ENCODE results near the gene PLCB4. TPM values are rescaled to one million over a fixed set of nuclear protein-coding genes. Genes with fewer than 3 reads are reported as not detected.

Gene PLCB4
- total RNA-seq, 2 donors from 2014 or later, result 15.3 to 24.1 TPM

- Histone ChIP-seq H3K36me3 (no peaks in the 10 kb centered on the region), H3K4me3 (no peak overlapping the region), H3K4me1 (ENCODE audit: control insufficient read depth in 1 of 2, low read depth in 2 of 2) (no peaks in the 10 kb centered on the region), H3K27ac (no peak overlapping the region), H3K9me3 (no peaks in the 10 kb centered on the region), H3K27me3 (replicated peaks; ENCODE audit: insufficient read depth) (no peaks in the 10 kb centered on the region)
- no peak for TF ChIP-seq CTCF (IDR thresholded peaks at IDR 0.05)
- ATAC-seq (ENCODE audit: insufficient number of reproducible peaks, low FRiP score, low read depth) (no peak), DNase-seq (ENCODE audit: low spot score) (no peak)
These were observed 411.2 kb downstream of the PLCB4 start for GRCh38 chr20:9480066-9480465.

- no peak overlapping the region for H3K27ac ChIP-seq
- no peak for DNase-seq (ENCODE audit: low spot score)
- no peak for ATAC-seq (ENCODE audit: insufficient number of reproducible peaks, low FRiP score, low read depth)
- no peaks in the 10 kb centered on the region for H3K36me3 ChIP-seq
- H3K27me3 ChIP-seq (replicated peaks; ENCODE audit: insufficient read depth), result no peaks in the 10 kb centered on the region
- H3K4me1 ChIP-seq (ENCODE audit: control insufficient read depth in 1 of 2, low read depth in 2 of 2), result no peaks in the 10 kb centered on the region
- H3K9me3 ChIP-seq, result no peaks in the 10 kb centered on the region
- H3K4me3 ChIP-seq, result no peak overlapping the region
- TF ChIP-seq CTCF (IDR thresholded peaks at IDR 0.05), result no peak
These were observed 413.3 kb downstream of the PLCB4 start for GRCh38 chr20:9482180-9482579.

- H3K36me3 ChIP-seq, result no peaks in the 10 kb centered on the region
- no peak for TF ChIP-seq CTCF (IDR thresholded peaks at IDR 0.05)
- no peaks in the 10 kb centered on the region for H3K4me1 ChIP-seq (ENCODE audit: control insufficient read depth in 1 of 2, low read depth in 2 of 2)
- DNase-seq (ENCODE audit: low spot score) (no peak), ATAC-seq (ENCODE audit: insufficient number of reproducible peaks, low FRiP score, low read depth) (no peak)
- H3K27me3 ChIP-seq (replicated peaks; ENCODE audit: insufficient read depth), result no peaks in the 10 kb centered on the region
- no peak overlapping the region for H3K4me3 ChIP-seq
- H3K27ac ChIP-seq, result no peak overlapping the region
- no peaks in the 10 kb centered on the region for H3K9me3 ChIP-seq
These were observed 414.2 kb downstream of the PLCB4 start for GRCh38 chr20:9483131-9483530.

- Histone ChIP-seq H3K9me3 (no peaks in the 10 kb centered on the region), H3K4me3 (no peak overlapping the region), H3K4me1 (ENCODE audit: control insufficient read depth in 1 of 2, low read depth in 2 of 2) (no peaks in the 10 kb centered on the region), H3K27me3 (replicated peaks; ENCODE audit: insufficient read depth) (no peaks in the 10 kb centered on the region), H3K36me3 (no peaks in the 10 kb centered on the region), H3K27ac (no peak overlapping the region)
- no peak for ATAC-seq (ENCODE audit: insufficient number of reproducible peaks, low FRiP score, low read depth)
- no peak for DNase-seq (ENCODE audit: low spot score)
- no peak for TF ChIP-seq CTCF (IDR thresholded peaks at IDR 0.05)
These were observed 416.9 kb downstream of the PLCB4 start for GRCh38 chr20:9485614-9486340.

GRCh38 chr20:9487231-9487630 is 418.3 kb downstream of the PLCB4 start:
- TF ChIP-seq CTCF (IDR thresholded peaks at IDR 0.05), result no peak
- Histone ChIP-seq H3K36me3 (no peaks in the 10 kb centered on the region), H3K9me3 (no peaks in the 10 kb centered on the region), H3K27ac (no peak overlapping the region), H3K27me3 (replicated peaks; ENCODE audit: insufficient read depth) (no peaks in the 10 kb centered on the region), H3K4me1 (ENCODE audit: control insufficient read depth in 1 of 2, low read depth in 2 of 2) (peaks cover 2 to 8% of the 10 kb centered on the region in 2 donors), H3K4me3 (no peak overlapping the region)
- DNase-seq (ENCODE audit: low spot score) (no peak), ATAC-seq (ENCODE audit: insufficient number of reproducible peaks, low FRiP score, low read depth) (no peak)

All from thoracic aorta (tissue), 2 donors.